ENCODE results near the gene SHISA3. TPM values are rescaled to one million over a fixed set of nuclear protein-coding genes. Genes with fewer than 3 reads are reported as not detected.

Gene SHISA3
- total RNA-seq, 2 experiments from 2014 or later: 0.38 TPM; not detected in 1

DNA sequence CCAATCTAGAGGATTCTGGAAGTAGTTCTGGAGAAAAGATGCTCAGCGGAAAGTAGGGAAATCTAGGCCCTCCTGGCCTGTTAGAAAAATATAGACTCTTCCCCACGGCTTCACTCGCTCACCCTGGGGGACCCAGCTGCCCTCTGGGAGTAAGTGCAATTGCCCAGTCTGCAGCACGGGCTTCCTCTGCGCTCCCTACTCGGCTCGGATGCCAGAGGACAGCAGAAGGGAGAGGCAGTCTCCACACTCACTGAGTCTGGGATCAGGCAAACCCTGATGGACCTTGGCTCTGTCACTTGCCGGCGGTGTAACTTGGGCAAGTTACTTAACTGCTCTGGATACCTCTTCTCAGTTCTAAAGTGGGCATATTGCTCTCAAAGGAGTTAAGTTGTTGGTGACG is 2.1 kb downstream of the SHISA3 start:
- Histone ChIP-seq H3K4me2 (ENCODE audit: low read length) (no peak overlapping the region), H3K4me3 (ENCODE audit: low read depth, low read length, poor library complexity, severe bottlenecking) (no peak overlapping the region), H4K20me1 (ENCODE audit: insufficient read depth, low read length) (no peaks in the 10 kb centered on the region), H3K4me1 (ENCODE audit: insufficient read depth, low read length, poor library complexity, severe bottlenecking) (no peaks in the 10 kb centered on the region), H3K9me2 (ENCODE audit: insufficient read depth, low read length) (no peaks in the 10 kb centered on the region), H3K27ac (ENCODE audit: low read depth, low read length, poor library complexity, severe bottlenecking) (no peak overlapping the region), H3K9me3 (ENCODE audit: low read length) (no peaks in the 10 kb centered on the region), H3K79me2 (ENCODE audit: insufficient read depth, low read depth, low read length) (no peaks in the 10 kb centered on the region), H3K36me3 (ENCODE audit: insufficient read depth, low read length) (no peaks in the 10 kb centered on the region), H2AFZ (ENCODE audit: low read length) (no peak overlapping the region)
- no TSS peak for BruUV-seq (replicated peaks)
- TF ChIP-seq EZH2phosphoT487 (IDR thresholded peaks at IDR 0.05; ENCODE audit: borderline replicate concordance, low read depth, low read length): no peak
- TF ChIP-seq, protein P1, sequence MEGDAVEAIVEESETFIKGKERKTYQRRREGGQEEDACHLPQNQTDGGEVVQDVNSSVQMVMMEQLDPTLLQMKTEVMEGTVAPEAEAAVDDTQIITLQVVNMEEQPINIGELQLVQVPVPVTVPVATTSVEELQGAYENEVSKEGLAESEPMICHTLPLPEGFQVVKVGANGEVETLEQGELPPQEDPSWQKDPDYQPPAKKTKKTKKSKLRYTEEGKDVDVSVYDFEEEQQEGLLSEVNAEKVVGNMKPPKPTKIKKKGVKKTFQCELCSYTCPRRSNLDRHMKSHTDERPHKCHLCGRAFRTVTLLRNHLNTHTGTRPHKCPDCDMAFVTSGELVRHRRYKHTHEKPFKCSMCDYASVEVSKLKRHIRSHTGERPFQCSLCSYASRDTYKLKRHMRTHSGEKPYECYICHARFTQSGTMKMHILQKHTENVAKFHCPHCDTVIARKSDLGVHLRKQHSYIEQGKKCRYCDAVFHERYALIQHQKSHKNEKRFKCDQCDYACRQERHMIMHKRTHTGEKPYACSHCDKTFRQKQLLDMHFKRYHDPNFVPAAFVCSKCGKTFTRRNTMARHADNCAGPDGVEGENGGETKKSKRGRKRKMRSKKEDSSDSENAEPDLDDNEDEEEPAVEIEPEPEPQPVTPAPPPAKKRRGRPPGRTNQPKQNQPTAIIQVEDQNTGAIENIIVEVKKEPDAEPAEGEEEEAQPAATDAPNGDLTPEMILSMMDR (conservative IDR thresholded peaks at IDR 0.05; ENCODE audit: low read length): no peak
- ChIA-PET POLR2A (interaction anchor here (0.6 kb wide), 2 partner anchors 29 to 421 kb away, joined by 3 to 4 read pairs; no protein-coding TSS in a partner anchor), CTCF (ENCODE audit: unreplicated experiment) (no interaction called here)
- intact Hi-C loops (cut with micrococcal nuclease; ENCODE audit: unreplicated experiment): loop anchor here (5.0 kb wide), 1 partner anchor 117 kb away; no protein-coding TSS in a partner anchor
- DNase-seq (ENCODE audit: low spot score): no peak

DNA sequence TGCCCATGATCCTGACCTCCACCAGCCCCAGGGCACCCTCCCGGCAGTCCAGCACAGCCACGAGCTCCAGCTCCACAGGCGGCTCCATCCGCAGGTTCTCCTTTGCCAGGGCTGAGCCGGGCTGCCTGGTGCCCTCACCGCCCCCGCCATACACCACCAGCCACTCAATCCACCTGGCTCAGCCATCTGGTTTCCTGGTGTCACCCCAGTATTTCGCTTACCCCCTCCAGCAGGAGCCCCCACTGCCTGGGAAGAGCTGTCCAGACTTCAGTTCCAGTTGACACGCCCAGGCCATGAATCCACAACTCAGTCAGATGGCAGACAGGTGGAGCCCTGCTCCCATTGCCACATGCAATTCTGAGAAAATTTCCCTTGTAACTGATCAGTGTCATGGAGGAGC is 3.9 kb downstream of the SHISA3 start:
- no peak overlapping the region for H3K4me2 ChIP-seq (ENCODE audit: low read length)
- no peak for TF ChIP-seq EZH2phosphoT487 (IDR thresholded peaks at IDR 0.05; ENCODE audit: borderline replicate concordance, low read depth, low read length)
- TF ChIP-seq, protein P1 (conservative IDR thresholded peaks at IDR 0.05; ENCODE audit: low read length): peak; percentile 51; the same call in 1 of the 2 replicates
- H3K79me2 ChIP-seq (ENCODE audit: insufficient read depth, low read depth, low read length): no peaks in the 10 kb centered on the region
- H3K4me3 ChIP-seq (ENCODE audit: low read depth, low read length, poor library complexity, severe bottlenecking): no peak overlapping the region
- intact Hi-C loops (cut with micrococcal nuclease; ENCODE audit: unreplicated experiment): no loop called here
- H3K9me3 ChIP-seq (ENCODE audit: low read length): no peaks in the 10 kb centered on the region
- no peaks in the 10 kb centered on the region for H3K4me1 ChIP-seq (ENCODE audit: insufficient read depth, low read length, poor library complexity, severe bottlenecking)
- H3K27ac ChIP-seq (ENCODE audit: low read depth, low read length, poor library complexity, severe bottlenecking): no peak overlapping the region
- H2AFZ ChIP-seq (ENCODE audit: low read length): no peak overlapping the region
- no peaks in the 10 kb centered on the region for H4K20me1 ChIP-seq (ENCODE audit: insufficient read depth, low read length)
- BruUV-seq (replicated peaks): no TSS peak
- no peaks in the 10 kb centered on the region for H3K9me2 ChIP-seq (ENCODE audit: insufficient read depth, low read length)
- ChIA-PET CTCF (ENCODE audit: unreplicated experiment) (no interaction called here), POLR2A (interaction anchor here (1.2 kb wide), 1 partner anchor 15 kb away, joined by 3 read pairs; no protein-coding TSS in a partner anchor)
- no peak for DNase-seq (ENCODE audit: low spot score)
- peaks cover 5% of the 10 kb centered on the region; the same call in 1 of the 2 replicates for H3K36me3 ChIP-seq (ENCODE audit: insufficient read depth, low read length)

DNA sequence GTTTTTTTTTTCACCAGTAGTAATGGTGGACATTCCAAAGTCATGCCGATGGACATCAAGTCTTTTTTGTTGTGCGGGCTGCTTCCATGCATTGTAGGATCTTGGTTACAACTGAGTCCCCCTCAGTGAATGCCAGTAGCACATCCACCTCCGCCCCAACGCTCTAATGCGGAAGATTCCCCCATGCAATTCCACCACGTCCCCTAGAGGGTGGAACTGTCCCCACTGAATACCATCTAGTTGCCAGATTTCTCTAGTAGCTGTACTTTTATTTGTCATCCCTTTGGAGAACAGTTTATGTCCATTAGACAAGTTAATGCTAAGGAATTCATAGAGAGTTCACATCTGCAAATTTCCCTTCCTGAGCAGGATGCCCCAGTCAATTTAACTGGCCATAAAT is 6.7 kb downstream of the SHISA3 start:
- Histone ChIP-seq H2AFZ (ENCODE audit: low read length) (no peak overlapping the region), H3K27ac (ENCODE audit: low read depth, low read length, poor library complexity, severe bottlenecking) (no peak overlapping the region), H3K4me2 (ENCODE audit: low read length) (no peak overlapping the region), H3K9me3 (ENCODE audit: low read length) (no peaks in the 10 kb centered on the region), H3K4me3 (ENCODE audit: low read depth, low read length, poor library complexity, severe bottlenecking) (no peak overlapping the region), H3K79me2 (ENCODE audit: insufficient read depth, low read depth, low read length) (no peaks in the 10 kb centered on the region), H3K9me2 (ENCODE audit: insufficient read depth, low read length) (no peaks in the 10 kb centered on the region), H4K20me1 (ENCODE audit: insufficient read depth, low read length) (no peaks in the 10 kb centered on the region), H3K36me3 (ENCODE audit: insufficient read depth, low read length) (peaks cover 28% of the 10 kb centered on the region), H3K4me1 (ENCODE audit: insufficient read depth, low read length, poor library complexity, severe bottlenecking) (no peaks in the 10 kb centered on the region)
- ChIA-PET POLR2A (no interaction called here), CTCF (ENCODE audit: unreplicated experiment) (no interaction called here)
- intact Hi-C loops (cut with micrococcal nuclease; ENCODE audit: unreplicated experiment): no loop called here
- DNase-seq (ENCODE audit: low spot score): no peak
- TF ChIP-seq EZH2phosphoT487 (IDR thresholded peaks at IDR 0.05; ENCODE audit: borderline replicate concordance, low read depth, low read length): no peak
- TF ChIP-seq, protein P1 (conservative IDR thresholded peaks at IDR 0.05; ENCODE audit: low read length): 0 out of 2 replicates have a peak, but pooled peaks have one; percentile 11
- BruUV-seq (replicated peaks): no TSS peak
